Mesenteric fat pad (tissue), 1 donor: ENCODE measurements around the gene GRK3. TPM values are rescaled to one million over a fixed set of nuclear protein-coding genes. Genes with fewer than 3 reads are reported as not detected.

ENCODE experiments used
- DNase-seq: peaks from one replicate; pipeline ENCODE4 v3.0.0-alpha.2; 2020; ENCODE audit warnings: low spot score
- total RNA-seq: library from RNA; stranded (reverse); fragmentation: NEBNext Ultra II Directional; extraction: Animal tissue kit (Norgen Biotek cat#: 25700); gene quantifications from one replicate; pipeline ENCODE4 v1.2.1, GENCODE V29; 2021
- donor health status: DM: yes; HTN: yes; CAD: no.

The GRK3 gene
- total RNA-seq, 1 donor from 2014 or later = 53.4 TPM

- no peak for DNase-seq
These were observed 161.8 kb downstream of the GRK3 start for GRCh38 chr22:25726241-25726640.

DNA sequence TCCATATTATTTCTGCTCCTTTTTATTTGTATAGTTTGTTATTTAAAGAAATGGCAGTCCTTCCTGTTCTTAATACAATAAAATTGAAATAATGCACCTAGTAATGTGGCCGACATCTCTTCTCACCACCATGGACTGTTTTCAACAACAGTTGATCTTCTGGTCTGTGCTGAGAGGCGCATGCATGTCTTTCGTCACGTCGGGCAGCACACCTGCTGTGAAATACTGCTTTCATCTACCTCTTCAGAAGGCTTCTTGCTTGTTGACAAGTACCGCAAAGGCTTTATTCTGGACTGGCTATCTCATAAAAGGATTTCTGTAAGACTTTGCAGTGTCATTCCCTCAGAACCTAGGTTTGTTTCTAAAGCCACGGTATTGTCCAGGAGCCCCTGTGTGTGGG, 163.6 kb downstream of the GRK3 start:
- no peak for DNase-seq

GRCh38 chr22:25729016-25729995, 164.8 kb downstream of the GRK3 start:
- peak; percentile 69 for DNase-seq

DNA sequence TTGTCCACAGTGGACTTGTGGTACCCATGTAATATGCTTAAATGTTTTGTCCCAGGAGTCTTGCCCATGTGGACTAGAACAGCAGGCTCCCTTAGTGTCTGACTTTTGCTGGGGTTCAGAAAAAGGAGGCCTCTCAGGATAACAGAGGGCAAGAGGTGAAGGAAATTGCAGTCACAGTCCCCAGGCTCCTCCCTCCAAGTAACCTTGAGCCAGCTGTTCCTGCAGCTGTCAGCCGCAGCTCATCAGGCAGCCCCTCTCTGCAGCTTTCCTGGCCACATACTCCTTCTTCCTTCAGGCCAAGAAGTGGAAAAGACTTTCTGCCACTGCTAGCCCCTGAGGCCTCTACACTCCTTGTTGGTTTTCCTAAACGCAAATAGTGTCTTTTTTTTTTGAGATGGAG, 171.2 kb downstream of the GRK3 start:
- DNase-seq = no peak

DNA sequence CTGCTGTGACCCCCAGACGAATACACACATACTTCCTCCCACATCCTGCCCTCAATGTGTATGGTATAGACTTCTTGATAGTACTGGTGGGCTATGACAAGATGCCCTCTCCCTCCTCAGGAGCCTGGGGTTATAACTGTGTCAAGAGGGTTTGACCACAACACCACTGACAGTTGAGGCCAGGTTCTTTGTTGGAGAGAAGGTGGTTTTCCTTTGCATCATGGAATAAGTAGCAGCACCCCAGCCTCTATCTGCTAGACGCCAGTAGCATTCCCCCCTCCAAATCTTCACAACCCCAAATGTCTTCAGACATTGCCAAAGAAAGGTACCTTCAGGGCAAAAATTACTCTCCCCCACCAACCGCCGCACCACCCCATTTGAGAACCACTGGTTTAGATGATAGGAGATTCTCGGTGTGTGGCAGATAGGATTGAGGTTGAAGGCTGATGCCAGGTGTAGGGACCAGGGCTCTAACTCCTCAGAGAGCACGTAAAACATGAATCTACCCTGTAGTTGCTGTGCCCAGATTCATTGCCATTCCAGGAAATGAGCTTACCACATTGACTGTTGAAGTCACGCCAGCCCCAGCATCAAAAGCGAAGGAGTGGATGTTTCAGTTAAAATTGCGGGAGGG, 172.0 kb downstream of the GRK3 start:
- DNase-seq = peak; percentile 59

- DNase-seq = peak; percentile 64
These were observed 175.3 kb downstream of the GRK3 start for GRCh38 chr22:25739659-25740344.

GRCh38 chr22:25741692-25742626, 177.5 kb downstream of the GRK3 start, which contains the start of gene MYO18B:
TSS of gene MYO18B (plus strand) at chr22:25742188. CDS start at chr22:25761093, 18,905 bp downstream.
- DNase-seq = peak; percentile 47

DNA sequence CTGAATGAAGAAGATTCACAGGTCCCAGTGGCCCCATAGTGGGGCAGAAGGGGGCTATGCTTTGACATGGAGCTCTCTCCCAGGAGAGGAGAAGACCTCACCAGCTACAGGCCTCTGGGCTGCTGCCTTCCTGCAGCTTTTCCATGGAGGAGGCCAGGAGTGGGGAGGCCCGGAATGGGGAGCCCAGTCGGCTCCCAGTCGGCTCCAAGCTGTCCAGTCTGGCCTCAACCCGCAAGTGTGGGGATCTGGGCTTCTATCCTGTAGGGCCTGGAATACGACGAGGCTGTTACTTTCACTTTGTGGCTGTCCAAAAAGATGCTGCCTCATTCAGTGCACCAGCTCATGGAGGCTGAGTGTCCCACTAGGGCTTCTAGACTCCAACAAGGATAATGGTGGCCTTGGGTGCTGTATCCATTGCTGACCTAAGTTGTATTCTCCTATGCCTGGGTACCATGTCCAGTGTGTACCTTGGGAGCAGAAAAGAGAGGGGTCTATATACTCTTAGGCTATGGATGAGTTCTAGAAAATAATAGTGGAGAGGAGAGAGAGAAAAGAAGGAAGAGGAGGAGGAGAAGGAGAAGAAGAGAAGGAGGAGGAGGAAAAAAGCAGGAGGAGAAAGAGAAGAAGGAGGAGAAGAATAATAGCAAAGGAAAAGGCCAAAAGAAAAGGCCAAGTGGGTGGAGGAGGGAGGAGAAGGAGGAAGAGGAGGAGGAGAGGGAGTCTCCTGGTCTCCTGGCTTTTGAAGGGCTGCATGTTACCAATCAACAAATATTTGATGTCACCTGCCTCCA, 178.6 kb downstream of the GRK3 start:
- DNase-seq = peak; percentile 51

DNA sequence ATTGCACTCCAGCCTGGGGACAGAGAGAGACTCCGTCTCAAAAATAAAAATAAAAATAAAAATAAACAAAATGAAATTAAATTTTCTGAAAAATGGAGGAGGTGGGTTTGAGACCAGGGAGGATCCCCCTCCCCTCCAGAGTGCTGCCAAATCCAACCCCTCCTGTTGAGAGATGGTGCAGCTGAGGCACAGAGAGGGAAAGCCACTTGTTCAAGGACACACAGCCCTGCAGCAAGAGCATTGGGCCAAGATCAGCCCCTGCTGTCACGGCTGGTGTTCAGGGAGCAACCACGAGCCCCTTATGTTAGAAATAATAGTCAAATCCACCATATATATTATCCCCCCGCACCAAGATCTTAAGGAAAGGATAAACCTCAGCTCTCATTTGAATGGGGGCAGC, 180.2 kb downstream of the GRK3 start:
- peak; percentile 62 for DNase-seq

- DNase-seq = no peak
These were observed 181.0 kb downstream of the GRK3 start for GRCh38 chr22:25745341-25746011.

DNA sequence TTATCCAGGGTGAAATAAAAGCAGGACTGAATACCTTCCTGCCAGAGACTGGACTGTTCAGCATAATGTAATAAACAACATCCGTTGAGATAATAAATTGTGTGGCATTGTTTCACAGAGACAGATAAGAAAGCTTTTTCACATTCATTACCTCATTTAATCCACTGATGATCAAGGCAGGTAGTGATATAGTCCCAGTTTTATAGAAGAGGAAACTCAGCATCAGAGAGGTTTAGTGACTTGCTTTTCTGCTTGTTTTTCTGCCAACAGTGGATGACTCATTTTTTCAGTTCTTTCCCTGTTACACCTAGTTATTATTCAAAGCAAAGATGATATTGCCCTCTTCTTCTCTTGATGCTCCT, 181.5 kb downstream of the GRK3 start:
- DNase-seq = no peak

DNA sequence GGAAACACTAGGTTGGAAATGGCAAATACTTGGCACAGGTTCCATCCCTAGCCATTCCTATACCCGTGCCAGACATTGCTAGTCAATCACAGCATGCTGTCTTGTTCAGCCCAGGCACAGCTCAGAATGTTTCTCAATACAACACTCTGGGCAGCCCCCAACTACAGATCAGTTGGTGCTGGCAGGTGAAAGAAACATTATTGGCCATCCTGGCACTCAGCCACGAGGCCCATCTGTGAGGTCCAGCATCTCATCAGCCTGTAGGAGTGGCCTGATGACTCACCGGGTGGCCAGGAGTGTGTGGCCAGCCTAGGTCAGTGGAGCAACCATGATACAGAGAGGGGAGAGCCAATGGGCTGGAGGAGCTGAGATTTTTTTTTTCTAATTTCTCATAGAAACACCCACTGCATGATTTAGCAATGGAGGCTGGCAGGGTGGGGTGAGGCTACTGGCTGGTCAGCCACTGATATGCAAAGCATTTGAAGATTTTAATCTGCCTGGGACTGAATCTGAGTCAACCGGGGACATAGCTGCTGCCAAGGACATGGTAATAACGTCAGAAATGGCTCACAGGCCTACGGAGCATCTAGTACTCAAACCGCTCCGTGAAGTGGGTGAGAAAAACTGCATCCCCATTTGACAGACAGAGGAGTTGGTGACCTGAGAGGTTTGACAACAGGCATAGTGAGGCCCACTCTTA, 182.9 kb downstream of the GRK3 start:
- no peak for DNase-seq

GRCh38 chr22:25748140-25748539, 183.7 kb downstream of the GRK3 start:
- no peak for DNase-seq

DNA sequence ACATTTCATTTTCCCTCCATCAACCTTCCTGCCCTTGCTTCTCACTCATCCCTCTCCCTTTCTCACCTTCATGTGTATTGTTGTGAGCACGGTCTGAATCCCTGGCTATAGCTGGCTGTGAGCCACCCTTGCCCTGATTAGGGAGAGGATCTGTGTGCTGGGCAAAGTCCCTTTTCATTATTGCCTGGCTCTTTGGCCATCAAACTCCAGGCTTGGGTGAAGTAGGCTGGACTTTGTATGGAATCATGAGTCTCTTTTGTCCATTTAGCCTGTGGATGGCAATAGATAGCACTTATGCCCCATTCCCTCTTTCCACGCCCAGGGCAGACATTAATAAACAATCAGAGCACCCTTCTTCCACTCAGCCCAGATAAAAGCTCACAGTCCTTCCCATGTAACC, 184.2 kb downstream of the GRK3 start:
- DNase-seq = no peak

- DNase-seq = no peak
These were observed 185.1 kb downstream of the GRK3 start for GRCh38 chr22:25749420-25750169.

GRCh38 chr22:25750569-25751173, 186.2 kb downstream of the GRK3 start:
- no peak for DNase-seq

DNA sequence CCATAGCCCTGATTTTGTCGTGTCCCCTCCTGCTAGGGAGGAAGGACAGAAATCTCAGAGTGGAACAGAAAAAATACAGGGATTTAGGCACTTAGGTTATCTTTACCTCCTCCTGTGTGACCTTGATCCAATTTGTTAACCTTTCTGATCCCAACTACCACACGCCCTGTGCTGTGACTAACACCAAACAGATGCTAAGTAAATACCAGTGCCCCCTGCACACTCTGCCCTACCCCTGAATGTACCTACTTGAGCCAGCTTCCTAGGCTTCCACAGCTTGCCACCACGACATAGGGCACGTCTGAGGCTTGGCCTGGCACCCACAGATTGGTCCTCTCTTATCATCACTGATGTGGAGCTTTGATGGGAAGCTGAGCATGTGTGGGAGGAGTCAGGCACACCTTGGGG, 186.7 kb downstream of the GRK3 start:
- DNase-seq = no peak
